Motor neuron (in vitro differentiated cells): ENCODE measurements around the gene CRKL. TPM values are rescaled to one million over a fixed set of nuclear protein-coding genes. Genes with fewer than 3 reads are reported as not detected.
"Not testable (repeated sequence)": the region's sequence is repeated elsewhere in the genome, so short reads cannot be mapped to it uniquely, and the experiment has no call there.

Experiments
- ATAC-seq, 8 experiments: fragments of 200-7000 bp; cut with Tn5 transposase; replicated peaks in 6 of 8; 2 replicates each; pipeline ENCODE4 v1.8.0; 2021; ENCODE audit warnings: mild to moderate bottlenecking in 8 of 8, moderate library complexity in 8 of 8
- H3K27ac ChIP-seq, 2 donors: fragments of 250-450 bp; sonication (Bioruptor Pico); 2 replicates each; pipeline ENCODE4 v1.9.0; 2021; ENCODE audit warnings: antibody characterized with exemption in 2 of 2, mild to moderate bottlenecking in 2 of 2, moderate library complexity in 1 of 2
- H3K4me1 ChIP-seq, 2 donors: fragments of 250-450 bp; sonication (Bioruptor Pico); replicated peaks in 1 of 2; 2 replicates each; pipeline ENCODE4 v1.6.1; 2021; ENCODE audit warnings: antibody characterized with exemption in 2 of 2, mild to moderate bottlenecking in 2 of 2, moderate library complexity in 1 of 2
- H3K4me3 ChIP-seq, 5 donors: fragments of 250-450 bp; sonication (Bioruptor Pico); 2 replicates each; pipeline ENCODE4 v1.9.0; 2021; ENCODE audit warnings: antibody characterized with exemption in 5 of 5, mild to moderate bottlenecking in 5 of 5, moderate library complexity in 4 of 5
- WGBS, 10 experiments: fragments of 450-650 bp; shearing (Covaris generic); methylation state at CpG; one replicate each; pipeline ENCODE4 v1.0.0; 2022; 5-methylcytosine and 5-hydroxymethylcytosine counted together
- in situ Hi-C, 9 experiments: fragments of 400-800 bp; cut with MboI; loops; one replicate each; pipeline ENCODE4 v1.15.0; 2021; ENCODE audit warnings: low sequenced_read_pairs in 9 of 9, low pct_unique_long_range_greater_than_20kb in 2 of 9; ENCODE audit not compliant: unreplicated experiment in 9 of 9
- total RNA-seq, 8 experiments: library from RNA; unstranded; fragments of 300-600 nt; gene quantifications; 2 replicates each; pipeline versions ENCODE4 v1.2.3 to v1.2.4, GENCODE V29; 2022

Gene CRKL
- total RNA-seq, 8 experiments from 2014 or later = 31.0 to 52.8 (median 39.3) TPM

DNA sequence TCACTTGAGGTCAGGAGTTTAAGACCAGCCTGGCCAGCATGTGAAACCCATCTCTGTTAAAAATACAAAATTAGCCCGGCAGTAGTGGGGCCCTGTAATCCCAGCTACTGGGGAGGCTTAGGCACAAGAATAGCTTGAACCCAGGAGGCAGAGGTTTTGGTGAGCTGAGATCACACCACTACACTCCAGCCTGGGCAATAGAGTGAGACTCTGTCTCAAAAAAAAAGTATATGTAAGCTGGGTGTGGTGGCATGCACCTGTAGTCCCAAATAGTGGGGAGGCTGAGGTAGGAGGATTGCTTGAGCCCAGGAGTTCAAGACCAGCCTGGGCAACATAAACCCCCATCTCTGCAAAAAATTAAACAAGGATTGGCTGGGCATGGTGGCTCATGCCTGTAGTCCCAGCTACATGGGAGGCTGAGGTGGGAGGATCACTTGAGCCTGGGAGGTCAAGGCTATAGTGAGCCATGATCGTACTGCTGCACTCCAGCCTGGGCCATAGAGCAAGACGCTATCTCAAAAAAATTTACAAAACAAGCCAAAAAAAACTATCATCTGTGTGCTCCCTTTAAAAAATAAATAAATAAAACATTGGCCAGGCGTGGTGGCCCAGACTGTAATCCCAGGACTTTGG lies 10.8 kb downstream of the CRKL start:
- no peak for ATAC-seq
- 77 to 100% (median 95%) methylated on average over 1 to 3 of the region's 4 CpGs; no CpG with 5 or more reads in 2 of the 10 experiments for WGBS, 10 experiments
- H3K4me1 ChIP-seq = peaks cover 0 to 5% of the 10 kb centered on the region in 2 donors

DNA sequence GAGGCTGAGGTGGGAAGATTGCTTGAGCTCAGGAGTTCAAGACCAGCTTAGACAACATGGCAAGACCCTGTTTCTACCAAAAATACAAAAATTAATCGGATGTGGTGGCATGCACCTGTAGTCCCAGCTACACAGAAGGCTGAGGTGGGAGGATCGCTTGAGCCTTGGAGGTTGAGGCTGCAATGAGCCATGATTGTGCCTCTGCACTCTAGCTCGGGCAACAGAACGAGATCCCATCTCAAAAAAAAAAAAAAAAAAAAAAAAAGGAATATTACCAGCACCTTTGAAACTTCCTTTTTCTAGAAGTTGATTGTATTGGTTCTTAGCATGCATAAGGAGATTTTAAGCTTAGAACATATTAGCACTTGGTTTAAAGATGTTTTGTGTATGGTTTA lies 11.4 kb downstream of the CRKL start:
- in situ Hi-C loops = no loop called here
- no peak overlapping the region for H3K27ac ChIP-seq
- ATAC-seq = no peak
- peaks cover 0 to 5% of the 10 kb centered on the region in 2 donors for H3K4me1 ChIP-seq
- WGBS, 10 experiments = 86 to 100% (median 96%) methylated on average over 1 to 3 of the region's 4 CpGs; no CpG with 5 or more reads in 4 of the 10 experiments
- H3K4me3 ChIP-seq = no peak overlapping the region

More for the DNA sequence above, 10.8 kb downstream of the CRKL start:
- in situ Hi-C loops = no loop called here
- peak overlapping the region in 1 of 2 donors; percentile 9 for H3K27ac ChIP-seq
- H3K4me3 ChIP-seq = no peak overlapping the region

DNA sequence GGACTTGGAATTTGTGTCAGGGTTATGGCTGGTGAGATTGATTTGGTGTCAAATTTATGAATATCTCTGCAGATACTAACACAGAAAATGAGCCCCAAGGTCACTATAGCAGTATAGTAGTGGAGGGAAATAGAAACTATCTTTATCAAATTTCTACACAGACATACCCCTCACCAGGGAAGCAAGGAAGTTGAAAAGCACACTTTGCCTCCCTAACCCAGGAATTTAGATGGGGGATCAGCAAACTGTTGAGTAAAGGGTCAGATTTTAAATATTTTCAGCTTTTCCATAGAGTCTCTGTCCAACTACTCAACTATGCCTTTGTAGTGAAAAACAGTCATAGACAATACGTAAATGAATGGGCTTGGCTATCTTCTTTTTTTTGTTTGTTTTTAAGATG lies 12.8 kb downstream of the CRKL start:
- in situ Hi-C loops = no loop called here
- H3K4me1 ChIP-seq = peaks cover 0 to 5% of the 10 kb centered on the region in 2 donors
- H3K27ac ChIP-seq = peak overlapping the region in 1 of 2 donors; percentile 39
- no peak for ATAC-seq
- 89 to 100% (median 100%) methylated on average over 1 of the region's 1 CpG; no CpG with 5 or more reads in 3 of the 10 experiments for WGBS, 10 experiments
- H3K4me3 ChIP-seq = no peak overlapping the region

DNA sequence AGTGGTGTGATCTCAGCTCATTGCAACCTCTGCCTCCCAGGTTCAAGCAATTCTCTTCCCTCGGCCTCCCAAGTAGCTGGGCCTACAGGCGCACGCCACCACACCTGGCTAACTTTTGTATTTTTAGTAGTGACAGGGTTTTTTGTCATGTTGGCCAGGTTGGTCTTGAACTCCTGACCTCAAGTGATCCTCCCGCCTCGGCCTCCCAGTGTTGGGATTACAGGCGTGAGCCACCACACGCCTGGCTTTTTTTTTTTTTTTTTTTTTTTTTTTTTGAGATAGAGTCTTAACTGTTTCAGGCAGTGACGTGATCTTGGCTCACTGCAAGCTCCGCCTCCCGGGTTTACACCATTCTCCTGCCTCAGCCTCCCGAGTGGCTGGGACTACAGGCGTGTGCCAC lies 13.2 kb downstream of the CRKL start:
- ATAC-seq, H3K4me1 ChIP-seq, in situ Hi-C loops, H3K4me3 ChIP-seq: not testable (repeated sequence)
- WGBS, 10 experiments = 83 to 100% (median 100%) methylated on average over 1 to 7 of the region's 12 CpGs; no CpG with 5 or more reads in 5 of the 10 experiments
- peak overlapping the region in 1 of 2 donors; percentile 39 for H3K27ac ChIP-seq

DNA sequence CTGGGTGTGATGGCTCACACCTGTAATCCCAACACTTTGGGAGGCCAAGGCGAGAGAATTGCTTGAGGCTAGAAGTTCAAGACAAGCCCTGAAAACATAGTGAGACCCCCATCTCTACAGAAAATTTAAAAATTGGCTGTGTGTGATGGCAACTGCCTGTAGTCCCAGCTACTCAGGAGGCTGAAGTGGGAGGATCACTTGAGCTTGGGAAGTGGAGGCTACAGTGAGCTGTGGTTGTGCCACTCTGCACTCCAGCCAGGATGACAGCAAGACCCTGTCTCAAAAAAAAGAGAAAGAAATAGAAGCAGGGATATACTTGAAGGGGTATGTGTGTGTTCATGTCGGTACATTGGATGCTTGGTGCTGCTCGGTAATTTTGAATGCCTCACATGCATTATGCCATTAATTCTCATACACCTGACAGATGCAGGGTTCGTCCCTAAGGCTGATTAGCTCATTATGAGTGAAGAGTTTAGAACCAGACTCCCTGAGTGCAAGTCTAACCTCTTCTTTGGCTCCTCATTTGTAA lies 14.0 kb downstream of the CRKL start:
- H3K4me3 ChIP-seq = no peak overlapping the region
- 80 to 100% (median 93%) methylated on average over 1 to 4 of the region's 4 CpGs for WGBS, 10 experiments
- peak overlapping the region in 1 of 2 donors; percentile 37 for H3K27ac ChIP-seq
- in situ Hi-C loops = no loop called here
- no peak for ATAC-seq
- no peaks in the 10 kb centered on the region for H3K4me1 ChIP-seq

DNA sequence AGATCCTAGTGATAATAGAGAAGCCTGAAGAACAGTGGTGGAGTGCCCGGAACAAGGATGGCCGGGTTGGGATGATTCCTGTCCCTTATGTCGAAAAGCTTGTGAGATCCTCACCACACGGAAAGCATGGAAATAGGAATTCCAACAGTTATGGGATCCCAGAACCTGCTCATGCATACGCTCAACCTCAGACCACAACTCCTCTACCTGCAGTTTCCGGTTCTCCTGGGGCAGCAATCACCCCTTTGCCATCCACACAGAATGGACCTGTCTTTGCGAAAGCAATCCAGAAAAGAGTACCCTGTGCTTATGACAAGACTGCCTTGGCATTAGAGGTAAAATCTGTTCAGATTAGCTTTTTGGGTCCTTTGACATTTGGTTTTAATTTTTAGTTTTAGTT lies 16.7 kb downstream of the CRKL start:
- H3K27ac ChIP-seq = no peak overlapping the region
- in situ Hi-C loops = no loop called here
- WGBS, 10 experiments = 87 to 100% (median 93%) methylated on average over 3 to 7 of the region's 7 CpGs; no CpG with 5 or more reads in 3 of the 10 experiments
- peaks cover 7 to 14% of the 10 kb centered on the region in 2 donors for H3K4me1 ChIP-seq
- no peak overlapping the region for H3K4me3 ChIP-seq
- ATAC-seq = no peak

DNA sequence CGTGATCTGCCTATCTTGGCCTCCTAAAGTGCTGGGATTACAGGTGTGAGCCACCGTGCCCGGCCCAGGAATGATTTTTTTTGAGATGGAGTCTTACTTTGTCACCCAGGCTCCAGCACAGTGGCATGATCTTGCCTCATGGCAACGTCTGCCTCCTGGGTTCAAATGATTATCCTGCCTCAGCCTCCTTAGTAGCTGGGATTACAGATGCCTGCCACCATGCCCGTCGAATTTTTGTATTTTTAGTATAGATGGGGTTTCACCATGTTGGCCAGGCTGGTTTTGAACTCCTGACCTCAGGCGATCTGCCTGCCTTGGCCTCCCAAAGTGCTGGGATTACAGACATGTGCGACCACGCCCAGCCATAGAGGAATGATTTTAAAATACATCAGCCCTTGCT lies 17.8 kb downstream of the CRKL start:
- ATAC-seq, H3K27ac ChIP-seq, H3K4me3 ChIP-seq, in situ Hi-C loops: not testable (repeated sequence)
- H3K4me1 ChIP-seq = peaks cover 7 to 16% of the 10 kb centered on the region in 2 donors
- WGBS, 10 experiments = 60 to 100% (median 100%) methylated on average over 1 to 5 of the region's 9 CpGs; no CpG with 5 or more reads in 3 of the 10 experiments

DNA sequence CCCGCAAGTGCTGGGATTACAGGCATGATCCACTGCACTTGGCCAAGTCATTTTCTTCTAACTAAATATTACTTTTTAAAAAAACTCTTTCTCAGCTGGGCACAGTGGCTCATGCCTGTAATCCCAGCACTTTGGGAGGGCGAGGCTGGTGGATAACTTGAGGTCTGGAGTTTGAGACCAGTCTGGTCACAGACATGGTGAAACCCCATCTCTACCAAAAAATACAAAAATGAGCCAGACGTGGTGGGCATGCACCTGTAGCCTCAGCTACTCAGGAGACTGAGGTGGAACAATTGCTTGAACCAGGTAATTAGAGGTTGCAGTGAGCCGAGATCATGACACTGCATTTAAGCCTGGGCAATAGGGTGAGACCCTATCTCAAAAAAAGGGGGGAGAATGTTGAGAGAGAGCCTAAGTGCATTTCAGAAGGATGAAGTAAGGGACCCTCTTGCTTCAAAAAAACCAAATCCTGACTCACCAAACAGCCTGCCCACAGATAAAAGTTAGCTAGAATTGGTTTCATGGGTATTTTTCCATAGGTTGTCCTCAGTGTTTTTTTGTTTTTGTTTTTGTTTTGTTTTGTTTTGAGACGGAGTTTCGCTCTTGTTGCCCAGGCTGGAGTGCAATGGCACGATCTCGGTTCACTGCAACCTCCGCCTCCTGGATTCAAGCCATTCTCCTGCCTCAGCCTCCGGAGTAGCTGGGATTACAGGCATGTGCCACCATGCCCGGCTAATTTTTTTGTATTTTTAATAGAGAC lies 18.8 kb downstream of the CRKL start:
- in situ Hi-C loops, ATAC-seq, H3K4me3 ChIP-seq, H3K27ac ChIP-seq: not testable (repeated sequence)
- WGBS, 10 experiments = 75 to 100% (median 90%) methylated on average over 1 to 9 of the region's 11 CpGs; no CpG with 5 or more reads in 1 of the 10 experiments
- peaks cover 9 to 20% of the 10 kb centered on the region in 2 donors for H3K4me1 ChIP-seq

DNA sequence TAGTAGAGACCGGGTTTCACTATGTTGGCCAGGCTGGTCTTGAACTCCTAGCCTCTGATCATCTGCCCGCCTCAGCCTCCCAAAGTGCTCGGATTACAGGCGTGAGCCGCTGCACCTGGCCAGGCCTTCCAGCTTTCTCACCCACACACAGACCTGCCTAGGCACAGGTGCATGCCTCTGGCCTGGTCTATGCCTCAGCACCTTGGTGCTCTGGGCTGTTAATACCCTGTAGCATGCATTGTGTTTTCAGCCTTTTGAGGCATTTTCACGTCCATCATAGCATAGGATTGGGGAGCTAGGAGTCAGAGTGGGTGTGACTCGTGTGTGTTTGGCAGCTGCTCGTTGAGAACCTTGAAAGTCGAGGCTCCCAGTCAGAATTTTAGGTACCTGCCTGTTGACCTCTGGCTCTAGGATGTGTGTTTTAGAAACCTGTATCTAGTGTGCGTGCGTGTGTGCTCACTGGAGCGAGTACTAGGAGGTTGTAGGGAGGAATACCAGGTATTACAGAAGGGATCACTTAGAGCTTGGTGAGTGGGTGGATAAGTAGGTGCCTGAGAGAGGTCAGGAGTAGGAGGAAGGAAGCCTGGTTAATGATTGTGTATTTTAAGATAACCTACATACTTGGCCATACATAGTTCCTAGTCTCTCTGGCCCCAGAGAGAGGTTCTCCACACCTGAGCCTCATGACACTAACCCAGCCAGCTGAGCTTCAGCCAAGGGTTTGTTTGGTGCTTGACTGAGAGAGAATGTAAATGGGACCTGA lies 20.0 kb downstream of the CRKL start:
- Histone ChIP-seq H3K4me3 (no peak overlapping the region), H3K27ac (peak overlapping the region in 1 of 2 donors; percentile 70), H3K4me1 (peaks cover 9 to 20% of the 10 kb centered on the region in 2 donors)
- ATAC-seq = no peak
- 71 to 100% (median 89%) methylated on average over 2 to 7 of the region's 12 CpGs; no CpG with 5 or more reads in 3 of the 10 experiments for WGBS, 10 experiments
- in situ Hi-C loops = no loop called here

DNA sequence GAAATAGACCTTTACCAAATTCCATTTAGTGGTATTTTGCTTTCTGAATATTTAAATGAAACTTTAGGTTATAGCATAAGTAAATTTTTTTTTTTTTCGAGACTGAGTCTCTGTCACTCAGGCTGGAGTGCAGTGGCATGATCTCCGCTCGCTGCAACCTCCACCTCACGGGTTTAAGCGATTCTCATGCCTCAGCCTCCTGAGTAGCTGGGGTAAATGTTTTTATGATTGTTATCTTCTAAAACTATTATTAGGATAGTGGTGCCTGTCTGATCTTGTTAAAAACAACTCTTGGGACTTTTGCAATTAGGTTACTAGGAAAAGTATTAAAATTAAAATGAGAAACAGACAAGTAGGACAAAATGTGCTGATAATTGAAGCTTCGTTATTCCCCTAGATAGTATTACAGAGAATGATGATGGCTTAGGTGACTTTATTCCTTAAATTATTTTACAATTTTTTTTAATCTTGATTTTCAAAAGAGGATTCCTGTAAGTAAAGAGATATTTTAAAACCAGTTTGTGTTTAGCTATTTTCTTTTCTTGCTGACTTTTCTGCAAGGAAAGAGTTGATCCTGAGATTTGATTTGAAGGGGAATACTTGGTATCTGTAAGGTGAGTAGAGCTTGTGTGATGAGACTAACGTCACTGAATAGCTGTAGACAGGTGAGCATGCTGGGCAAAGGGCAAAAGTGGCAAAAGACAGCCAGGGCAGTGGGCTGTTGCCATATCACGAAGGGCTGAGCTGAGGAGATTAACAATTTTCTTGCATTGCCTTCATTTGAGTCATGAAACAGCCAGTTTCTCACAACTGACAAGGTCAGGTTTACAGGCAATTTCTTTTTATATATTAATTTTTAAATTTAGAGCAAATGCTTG lies 20.8 kb downstream of the CRKL start:
- 75 to 100% (median 93%) methylated on average over 1 to 8 of the region's 8 CpGs for WGBS, 10 experiments
- in situ Hi-C loops = no loop called here
- Histone ChIP-seq H3K4me3 (no peak overlapping the region), H3K4me1 (peaks cover 9 to 20% of the 10 kb centered on the region in 2 donors), H3K27ac (no peak overlapping the region)
- no peak for ATAC-seq

DNA sequence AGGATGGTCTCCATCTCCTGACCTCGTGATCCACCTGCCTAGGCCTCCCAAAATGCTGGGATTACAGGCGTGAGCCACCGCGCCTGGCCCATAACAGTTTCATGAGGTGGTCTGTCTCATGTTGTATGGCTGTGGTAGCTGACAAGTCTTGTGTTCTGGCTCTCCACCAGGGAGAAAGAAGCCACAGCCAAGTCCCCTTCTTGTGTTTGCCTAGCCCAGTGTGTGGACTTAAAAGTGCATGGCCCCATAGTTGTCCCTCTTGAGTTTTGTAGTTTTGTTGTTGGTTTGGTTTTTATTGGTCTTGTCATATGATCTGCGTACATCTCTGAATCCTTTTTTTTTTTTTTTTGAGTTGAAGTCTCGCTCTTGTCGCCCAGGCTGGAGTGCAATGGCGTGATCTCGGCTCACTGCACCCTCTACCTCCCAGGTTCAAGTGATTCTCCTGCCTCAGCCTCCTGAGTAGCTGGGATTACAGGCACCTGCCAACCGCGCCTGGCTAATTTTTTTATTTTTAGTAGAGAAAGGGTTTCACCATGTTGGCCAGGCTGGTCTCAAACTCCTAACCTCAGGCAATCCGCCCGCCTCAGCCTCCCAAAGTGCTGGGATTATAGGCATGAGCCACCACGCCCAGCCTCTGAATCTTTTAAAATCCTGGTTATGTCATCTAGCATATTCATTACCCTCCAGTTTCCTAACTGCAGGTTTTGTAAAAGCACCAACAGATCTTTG lies 22.4 kb downstream of the CRKL start:
- ATAC-seq, H3K4me3 ChIP-seq, in situ Hi-C loops, H3K27ac ChIP-seq: not testable (repeated sequence)
- WGBS, 10 experiments = 33 to 100% (median 95%) methylated on average over 2 to 13 of the region's 14 CpGs; no CpG with 5 or more reads in 2 of the 10 experiments
- peaks cover 9 to 20% of the 10 kb centered on the region in 2 donors for H3K4me1 ChIP-seq
